WTC11 (cell line): ENCODE data around the gene GPR26. TPM values are rescaled to one million over a fixed set of nuclear protein-coding genes. Genes with fewer than 3 reads are reported as not detected.

Experiments
- ATAC-seq: fragments of 200-7000 bp; cut with Tn5 transposase; 2 replicates; pipeline ENCODE4 v1.10.0; 2021; ENCODE audit warnings: mild to moderate bottlenecking, moderate library complexity
- CTCF ChIA-PET: fragments of 300-600 bp; sonication (Branson Sonifier 250); formaldehyde crosslinking; loops from one replicate; lab custom pipeline; 2021; ENCODE audit warnings: antibody characterized with exemption; lab: Charles Lee
- POLR2A ChIA-PET: fragments of 350-600 bp; sonication (Branson Sonifier 250); formaldehyde crosslinking; loops from one replicate; lab custom pipeline; 2021; ENCODE audit warnings: antibody characterized with exemption; lab: Charles Lee
- DNase-seq: peaks from one replicate; pipeline ENCODE4 v3.0.0; 2021; ENCODE audit warnings: low spot score
- H3K27ac Mint-ChIP-seq: 2 replicates; pipeline ENCODE4 v1.8.0; 2021; ENCODE audit warnings: mixed read lengths
- H3K27me3 Mint-ChIP-seq: 2 replicates; pipeline ENCODE4 v1.8.0; 2021; ENCODE audit warnings: low read depth, mild to moderate bottlenecking, moderate library complexity, mixed read lengths
- H3K36me3 Mint-ChIP-seq: 2 replicates; pipeline ENCODE4 v1.8.0; 2021; ENCODE audit warnings: mixed read lengths
- H3K4me1 Mint-ChIP-seq: 2 replicates; pipeline ENCODE4 v1.8.0; 2022; ENCODE audit warnings: mixed read lengths
- H3K4me3 Mint-ChIP-seq: 2 replicates; pipeline ENCODE4 v1.8.0; 2021; ENCODE audit warnings: mild to moderate bottlenecking, moderate library complexity, mixed read lengths
- H3K9me3 Mint-ChIP-seq: 2 replicates; pipeline ENCODE4 v1.8.0; 2021; ENCODE audit warnings: mixed read lengths
- ATF3 ChIP-seq: sonication (generic); formaldehyde crosslinking; conservative IDR thresholded peaks from 2 replicates; pipeline ENCODE4 v1.8.1; 2022; ENCODE audit warnings: mild to moderate bottlenecking, missing genetic modification reagents
- ATF6 ChIP-seq: sonication (generic); formaldehyde crosslinking; IDR thresholded peaks from 2 replicates; pipeline ENCODE4 v1.8.1; 2023; ENCODE audit warnings: mild to moderate bottlenecking, missing genetic modification reagents
- CREM ChIP-seq: sonication (generic); formaldehyde crosslinking; IDR thresholded peaks from 2 replicates; pipeline ENCODE4 v1.8.1; 2022; ENCODE audit warnings: mild to moderate bottlenecking, missing genetic modification reagents, moderate library complexity
- E2F1 ChIP-seq: sonication (generic); formaldehyde crosslinking; IDR thresholded peaks from 2 replicates; pipeline ENCODE4 v1.8.0; 2022; ENCODE audit warnings: mild to moderate bottlenecking, missing genetic modification reagents
- E2F5 ChIP-seq: sonication (generic); formaldehyde crosslinking; IDR thresholded peaks from 2 replicates; pipeline ENCODE4 v1.8.1; 2022; ENCODE audit warnings: mild to moderate bottlenecking, moderate library complexity, missing genetic modification reagents
- EMX1 ChIP-seq: fragments of 250-450 bp; sonication (Bioruptor Pico); IDR thresholded peaks from 2 replicates; pipeline ENCODE4 v1.8.0; 2021; ENCODE audit warnings: mild to moderate bottlenecking
- ERG ChIP-seq: fragments of 250-450 bp; sonication (Bioruptor Pico); IDR thresholded peaks from 2 replicates; pipeline ENCODE4 v1.8.0; 2021; ENCODE audit warnings: mild to moderate bottlenecking
- FOXP1 ChIP-seq: sonication (generic); formaldehyde crosslinking; IDR thresholded peaks from 2 replicates; pipeline ENCODE4 v1.8.0; 2022; ENCODE audit warnings: missing genetic modification reagents, mild to moderate bottlenecking, moderate library complexity, borderline replicate concordance
- GABPB1 ChIP-seq: sonication (generic); formaldehyde crosslinking; IDR thresholded peaks from 2 replicates; pipeline ENCODE4 v1.8.1; 2023; ENCODE audit warnings: mild to moderate bottlenecking, missing genetic modification reagents
- JAZF1 ChIP-seq: fragments of 250-450 bp; sonication (Bioruptor Pico); IDR thresholded peaks from 2 replicates; pipeline ENCODE4 v1.9.0; 2021; ENCODE audit warnings: moderate library complexity, mild to moderate bottlenecking, inconsistent platforms
- MYBL2 ChIP-seq: sonication (generic); formaldehyde crosslinking; IDR thresholded peaks from 2 replicates; pipeline ENCODE4 v1.8.1; 2023; ENCODE audit warnings: mild to moderate bottlenecking, moderate library complexity, missing genetic modification reagents
- NFYB ChIP-seq: sonication (generic); formaldehyde crosslinking; conservative IDR thresholded peaks from 2 replicates; pipeline ENCODE4 v1.8.0; 2022; ENCODE audit warnings: low read depth, missing genetic modification reagents
- SP1 ChIP-seq: sonication (generic); formaldehyde crosslinking; conservative IDR thresholded peaks from 2 replicates; pipeline ENCODE4 v1.8.1; 2022; ENCODE audit warnings: missing genetic modification reagents
- TP53 ChIP-seq: sonication (generic); formaldehyde crosslinking; IDR thresholded peaks from 2 replicates; pipeline ENCODE4 v1.8.1; 2023; ENCODE audit warnings: mild to moderate bottlenecking, missing genetic modification reagents
- USF1 ChIP-seq: sonication (generic); formaldehyde crosslinking; IDR thresholded peaks from 2 replicates; pipeline ENCODE4 v1.8.0; 2022; ENCODE audit warnings: mild to moderate bottlenecking, missing genetic modification reagents
- ZMAT4 ChIP-seq: fragments of 250-450 bp; sonication (Bioruptor Pico); IDR thresholded peaks from 2 replicates; pipeline ENCODE4 v1.9.0; 2021; ENCODE audit warnings: mild to moderate bottlenecking
- ZNF138 ChIP-seq: sonication (generic); formaldehyde crosslinking; conservative IDR thresholded peaks from 2 replicates; pipeline ENCODE4 v1.8.1; 2022; ENCODE audit warnings: mild to moderate bottlenecking, moderate library complexity, missing genetic modification reagents
- total RNA-seq: library from RNA; stranded (reverse); gene quantifications from 3 replicates; pipeline ENCODE4 v1.2.3, GENCODE V29; 2021

GPR26 gene
- total RNA-seq, 1 experiment from 2014 or later = 0.07 TPM

- TF ChIP-seq FOXP1 = no peak
- TF ChIP-seq ZNF138 = no peak
- TF ChIP-seq ATF6 = no peak
These were observed 75.6 kb downstream of the GPR26 start (continued) for GRCh38 chr10:123741711-123742110.

GRCh38 chr10:123742751-123743440, 76.7 kb downstream of the GPR26 start:
- Mint-ChIP-seq H3K4me3 (no peak overlapping the region), H3K27me3 (peaks cover 3% of the 10 kb centered on the region; the same call in 1 of the 2 replicates), H3K27ac (no peak overlapping the region), H3K36me3 (no peaks in the 10 kb centered on the region), H3K9me3 (no peaks in the 10 kb centered on the region), H3K4me1 (peaks cover 30% of the 10 kb centered on the region)
- no peak for TF ChIP-seq E2F5 (CRISPR knock-in tag)
- TF ChIP-seq CREM = no peak
- no peak for TF ChIP-seq GABPB1 (CRISPR knock-in tag)
- TF ChIP-seq E2F1 (CRISPR knock-in tag) = no peak
- no peak for TF ChIP-seq NFYB (CRISPR knock-in tag)
- TF ChIP-seq EMX1 (CRISPR knock-in tag) = no peak
- TF ChIP-seq ERG (CRISPR knock-in tag) = no peak
- no peak for TF ChIP-seq JAZF1
- TF ChIP-seq USF1 (CRISPR knock-in tag) = no peak
- no peak for TF ChIP-seq TP53 (CRISPR knock-in tag)
- no peak for TF ChIP-seq ZMAT4 (CRISPR knock-in tag)
- no peak for TF ChIP-seq MYBL2 (CRISPR knock-in tag)
- TF ChIP-seq ATF3 (CRISPR knock-in tag) = no peak
- TF ChIP-seq SP1 (CRISPR knock-in tag) = no peak
- POLR2A ChIA-PET = interaction anchor here (0.8 kb wide), 1 partner anchor 101 kb away, joined by 5 read pairs; no protein-coding TSS in a partner anchor
- DNase-seq (no peak), ATAC-seq (no peak)
- CTCF ChIA-PET = interaction anchor here (0.5 to 0.9 kb wide), 3 partner anchors 11 to 1505 kb away, joined by 3 to 4 read pairs (median 3); no protein-coding TSS in a partner anchor
